Brain microvascular endothelial cell (primary cell): ENCODE results near the gene TMEM175.

Experiments used
- DNase-seq: peaks from one replicate; pipeline ENCODE4 v3.0.0-alpha.2; 2020
- H3K27ac ChIP-seq: fragments of 250-450 bp; sonication (Bioruptor Pico); 2 replicates; pipeline ENCODE4 v1.5.1; 2020; ENCODE audit warnings: mild to moderate bottlenecking, moderate library complexity
- H3K27me3 ChIP-seq: fragments of 250-450 bp; sonication (Bioruptor Pico); replicated peaks from 2 replicates; pipeline ENCODE4 v1.5.1; 2020; ENCODE audit warnings: mild to moderate bottlenecking
- H3K36me3 ChIP-seq: fragments of 250-450 bp; sonication (Bioruptor Pico); replicated peaks from 2 replicates; pipeline ENCODE4 v1.5.1; 2020; ENCODE audit warnings: mild to moderate bottlenecking
- H3K4me3 ChIP-seq: 2 replicates; pipeline ENCODE4 v1.5.1; 2011; ENCODE audit warnings: low read depth, mild to moderate bottlenecking, control low read depth, low read length, moderate library complexity
- CTCF ChIP-seq: IDR thresholded peaks from 2 replicates; pipeline ENCODE4 v1.5.1; 2011; ENCODE audit warnings: low read depth, mild to moderate bottlenecking, moderate library complexity, low read length, control low read depth, inconsistent platforms; ENCODE audit errors: missing control alignments
- in situ Hi-C: cut with HindIII; loops from 2 replicates; pipeline ENCODE4 v1.10.0; 2017; ENCODE audit warnings: low sequenced_read_pairs, low pct_ligation_motif_present

TMEM175 gene

GRCh38 chr4:906339-907102 lies 25.7 kb upstream of the TMEM175 start:
- H3K36me3 ChIP-seq: peaks cover 15% of the 10 kb centered on the region
- in situ Hi-C loops: no loop called here
- H3K4me3 ChIP-seq: no peak overlapping the region
- no peaks in the 10 kb centered on the region for H3K27me3 ChIP-seq
- H3K27ac ChIP-seq: no peak overlapping the region
- no peak for DNase-seq
- TF ChIP-seq CTCF: no peak

GRCh38 chr4:907103-907400 lies 25.2 kb upstream of the TMEM175 start:
- in situ Hi-C loops: no loop called here
- no peaks in the 10 kb centered on the region for H3K27me3 ChIP-seq
- no peak overlapping the region for H3K4me3 ChIP-seq
- TF ChIP-seq CTCF: no peak
- DNase-seq: no peak
- H3K36me3 ChIP-seq: peaks cover 16% of the 10 kb centered on the region
- no peak overlapping the region for H3K27ac ChIP-seq

GRCh38 chr4:907691-908425 lies 24.4 kb upstream of the TMEM175 start:
- H3K27me3 ChIP-seq: no peaks in the 10 kb centered on the region
- no peak overlapping the region for H3K4me3 ChIP-seq
- DNase-seq: no peak
- H3K27ac ChIP-seq: no peak overlapping the region
- TF ChIP-seq CTCF: no peak
- in situ Hi-C loops: no loop called here
- peaks cover 16% of the 10 kb centered on the region for H3K36me3 ChIP-seq

- no peak for TF ChIP-seq CTCF
- in situ Hi-C loops: no loop called here
- Histone ChIP-seq H3K27me3 (no peaks in the 10 kb centered on the region), H3K4me3 (no peak overlapping the region), H3K36me3 (peaks cover 13% of the 10 kb centered on the region), H3K27ac (no peak overlapping the region)
- no peak for DNase-seq
Measured at GRCh38 chr4:909131-909571, 23.1 kb upstream of the TMEM175 start.

GRCh38 chr4:909821-910220 lies 22.4 kb upstream of the TMEM175 start:
- in situ Hi-C loops: no loop called here
- no peak for TF ChIP-seq CTCF
- H3K36me3 ChIP-seq: peaks cover 13% of the 10 kb centered on the region

More at GRCh38 chr4:909821-910220, 22.4 kb upstream of the TMEM175 start:
- DNase-seq: no peak
- H3K27ac ChIP-seq: no peak overlapping the region
- no peaks in the 10 kb centered on the region for H3K27me3 ChIP-seq
- no peak overlapping the region for H3K4me3 ChIP-seq
